ENCODE results near the gene SLC45A3. TPM values are rescaled to one million over a fixed set of nuclear protein-coding genes. Genes with fewer than 3 reads are reported as not detected.
A peak's percentile ranks its signal among the peaks of the same experiment; 100 is the strongest.

Gene SLC45A3
- total and polyA plus RNA-seq, 2 donors (not counting 3 experiments of a cell fraction or from before 2014, with no cell fraction given) = 15.1 to 15.6 TPM

DNA sequence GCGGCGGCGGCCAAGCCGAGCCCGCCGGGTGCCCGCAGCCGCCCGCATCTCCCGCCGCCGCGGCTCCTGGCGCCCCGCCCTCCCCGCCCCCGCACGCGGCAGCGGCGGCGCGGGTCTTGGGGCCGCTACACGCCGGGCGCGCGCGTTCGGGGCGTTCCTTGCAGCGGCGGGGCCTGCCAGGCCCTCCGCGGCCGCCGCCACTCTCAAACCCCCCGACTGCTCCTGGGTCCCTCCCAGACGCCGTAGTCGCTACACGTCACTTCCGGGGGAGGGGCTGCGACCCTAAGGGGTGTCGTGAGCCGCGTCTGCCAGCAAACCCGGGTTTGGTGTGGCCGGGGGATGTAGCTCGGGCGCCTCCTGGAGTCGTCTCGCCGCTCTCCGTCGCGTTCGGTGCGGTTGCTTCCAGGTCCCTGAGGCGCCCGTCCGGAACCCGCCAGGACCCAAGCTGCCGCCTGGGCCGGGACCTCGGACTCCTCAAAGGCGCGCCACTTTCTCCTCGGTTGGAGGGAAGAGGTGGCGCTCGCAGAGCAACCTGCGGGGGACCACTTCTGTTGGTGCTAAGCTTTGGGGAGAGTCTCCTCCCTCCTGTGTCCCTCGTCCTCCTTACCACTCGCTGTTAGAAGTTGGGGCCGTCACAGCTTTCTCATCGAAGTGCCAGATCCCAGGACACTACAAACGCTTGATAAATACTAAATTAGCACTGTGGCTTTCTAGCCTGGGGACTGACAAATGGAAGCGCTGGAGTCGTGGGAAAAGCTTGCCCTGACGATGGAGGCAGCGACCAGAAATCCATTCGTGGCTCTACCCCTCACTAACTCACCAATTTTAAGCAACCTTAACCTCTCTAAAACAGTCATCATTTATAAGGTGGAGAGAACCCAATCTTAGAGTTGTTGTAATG, 48.3 kb downstream of the SLC45A3 start, which contains the start of gene ELK4:
Gene ELK4 (minus strand): TSS at position 244 of the 901 bp plus-strand sequence. CDS start 8,129 bp downstream, outside the sequence.
- Histone ChIP-seq H3K9ac (replicated peaks; ENCODE audit: extremely low read depth, insufficient read depth, low read length) (peak within 1 kb of the TSS; percentile 96), H3K36me3 (ENCODE audit: control insufficient read depth in 2 of 2, extremely low read depth in 1 of 2, insufficient read depth in 2 of 2, low read length in 2 of 2) (peaks cover 0 to 3% of the 10 kb centered on the region in 2 experiments), H3K4me3 (replicated peaks in 1 of 3; ENCODE audit: insufficient read depth in 1 of 3, low read depth in 1 of 3, low read length in 3 of 3) (peak within 1 kb of the TSS; percentile 88 to 97 (median 92)), H3K9me1 (replicated peaks; ENCODE audit: control insufficient read depth, extremely low read depth, insufficient read depth, low read length) (no peaks in the 10 kb centered on the region), H3K9me3 (replicated peaks; ENCODE audit: control insufficient read depth, insufficient read depth, low read length) (no peaks in the 10 kb centered on the region), H3K27me3 (ENCODE audit: control insufficient read depth in 2 of 2, insufficient read depth in 2 of 2, low read length in 2 of 2) (no peaks in the 10 kb centered on the region), H3K79me2 (ENCODE audit: control insufficient read depth, insufficient read depth, low read length) (peaks cover 39% of the 10 kb centered on the region), H3K4me1 (ENCODE audit: control insufficient read depth, extremely low read depth, insufficient read depth, low read length) (peaks cover 29% of the 10 kb centered on the region), H2AFZ (ENCODE audit: low read depth, low read length) (peak within 1 kb of the TSS; percentile 86), H4K20me1 (replicated peaks; ENCODE audit: control insufficient read depth, extremely low read depth, insufficient read depth, low read length) (no peaks in the 10 kb centered on the region), H3K4me2 (ENCODE audit: insufficient read depth, low read length) (peak within 1 kb of the TSS; percentile 98), H3K27ac (ENCODE audit: insufficient read depth, low read depth, low read length) (peak within 1 kb of the TSS; percentile 82)
- peak; percentile 95 for TF ChIP-seq POLR2AphosphoS5 (IDR thresholded peaks at IDR 0.05; ENCODE audit: insufficient read depth, low read depth, low read length)
- TF ChIP-seq GATA2 (IDR thresholded peaks at IDR 0.05; ENCODE audit: insufficient read depth, insufficient read length, low read depth, low read length) = no peak
- TF ChIP-seq POLR2A (IDR thresholded peaks at IDR 0.05; ENCODE audit: low read depth, low read length) = peak; percentile 88
- no peak for TF ChIP-seq EZH2 (IDR thresholded peaks at IDR 0.05; ENCODE audit: borderline replicate concordance, low read depth, low read length, severe bottlenecking)
- no peak for TF ChIP-seq FOS (IDR thresholded peaks at IDR 0.05; ENCODE audit: borderline replicate concordance, insufficient read depth, low read length)
- TF ChIP-seq, protein P1, sequence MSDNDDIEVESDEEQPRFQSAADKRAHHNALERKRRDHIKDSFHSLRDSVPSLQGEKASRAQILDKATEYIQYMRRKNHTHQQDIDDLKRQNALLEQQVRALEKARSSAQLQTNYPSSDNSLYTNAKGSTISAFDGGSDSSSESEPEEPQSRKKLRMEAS (IDR thresholded peaks at IDR 0.05; ENCODE audit: insufficient read depth, insufficient read length) = no peak
- TF ChIP-seq JUN (IDR thresholded peaks at IDR 0.05; ENCODE audit: borderline replicate concordance, insufficient read depth, insufficient read length, low read depth) = no peak
- TF ChIP-seq CTCF (IDR thresholded peaks at IDR 0.05; ENCODE audit: extremely low read depth in 1 of 2, insufficient read depth in 1 of 2, low read depth in 1 of 2, low read length in 2 of 2) = peak; percentile 72 to 90
- DNase-seq (ENCODE audit: low read depth, low spot score) (peak; percentile 98), FAIRE-seq (peak; percentile 84)
- ChIA-PET CTCF (interaction anchor here (0.9 to 6.3 kb wide), 22 partner anchors 10 to 147 kb away, joined by 3 to 294 read pairs (median 4); no protein-coding TSS in a partner anchor), POLR2A (interaction anchor here (0.7 to 1.8 kb wide), 7 partner anchors 9 to 103 kb away, joined by 3 to 9 read pairs (median 6); no protein-coding TSS in a partner anchor)
- dilution Hi-C loops (cut with MboI; ENCODE audit: extremely low pct_ligation_motif_present, low sequenced_read_pairs) = no loop called here
- intact Hi-C loops (cut with micrococcal nuclease) = loop anchor here (1.0 to 2.0 kb wide), 7 partner anchors 21 to 104 kb away; no protein-coding TSS in a partner anchor
- BruUV-seq (replicated peaks) = TSS peak; percentile 83

All from endothelial cell of umbilical vein (primary cell).